Activated CD8-positive, alpha-beta memory T cell treated with anti-CD3 and anti-CD28 coated beads, Interleukin-2, amount 50 U/mL, for 4 hours (primary cell): ENCODE measurements around the gene ADA.
A peak's percentile ranks its signal among the peaks of the same experiment; 100 is the strongest.
"Not testable (repeated sequence)": the region's sequence is repeated elsewhere in the genome, so short reads cannot be mapped to it uniquely, and the experiment has no call there.

ENCODE experiments used
- DNase-seq: peaks from one replicate; pipeline ENCODE4 v3.0.0-alpha.2; 2020

Gene ADA

DNA sequence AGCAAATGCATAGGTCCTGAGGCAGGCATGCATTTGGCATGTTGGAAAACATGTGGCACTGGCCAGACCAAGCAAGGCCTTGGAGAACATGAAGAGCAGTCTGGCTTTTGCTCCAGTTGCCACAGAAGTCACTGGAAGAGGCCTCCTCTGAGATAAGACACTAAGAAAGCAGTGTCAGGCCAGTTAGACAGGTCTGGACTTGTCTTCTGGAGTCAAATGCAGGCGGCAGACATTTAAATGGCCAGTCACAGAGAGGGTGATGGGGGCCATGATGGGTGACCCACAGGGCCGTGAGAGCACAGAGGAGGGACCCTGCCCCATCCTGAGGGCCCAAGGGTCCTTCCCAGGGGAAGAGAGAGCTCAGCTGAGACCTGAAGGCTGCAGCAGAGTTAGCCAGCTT lies 26.7 kb upstream of the ADA start:
- no peak for DNase-seq

DNA sequence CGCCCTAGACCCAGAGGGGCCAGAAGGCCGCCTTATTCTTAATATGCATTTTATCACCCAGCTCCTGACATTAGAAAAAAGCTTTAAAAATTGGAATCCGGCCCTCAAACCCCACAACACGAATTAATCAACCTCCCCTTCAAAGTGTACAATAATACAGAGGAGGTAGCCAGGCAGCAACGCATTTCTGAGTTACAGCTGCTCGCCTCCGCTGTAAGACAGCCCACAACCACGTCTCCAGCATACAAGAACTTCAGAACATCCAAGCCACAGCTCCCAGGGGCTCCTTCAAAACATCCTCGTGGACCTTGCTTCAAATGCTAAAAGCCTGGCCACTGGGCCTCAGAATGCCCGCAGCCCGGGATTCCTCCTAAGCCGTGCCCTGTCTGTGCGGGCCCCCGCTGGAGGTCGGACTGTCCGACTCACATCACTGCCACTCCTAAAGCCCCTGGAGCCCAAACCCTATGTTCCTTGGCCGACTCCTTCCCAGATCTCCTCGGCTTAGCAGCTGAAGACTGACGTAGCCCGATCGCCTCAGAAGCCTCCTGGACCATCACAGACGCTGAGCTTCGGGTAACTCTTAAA lies 20.9 kb upstream of the ADA start:
- not testable (repeated sequence) for DNase-seq

DNA sequence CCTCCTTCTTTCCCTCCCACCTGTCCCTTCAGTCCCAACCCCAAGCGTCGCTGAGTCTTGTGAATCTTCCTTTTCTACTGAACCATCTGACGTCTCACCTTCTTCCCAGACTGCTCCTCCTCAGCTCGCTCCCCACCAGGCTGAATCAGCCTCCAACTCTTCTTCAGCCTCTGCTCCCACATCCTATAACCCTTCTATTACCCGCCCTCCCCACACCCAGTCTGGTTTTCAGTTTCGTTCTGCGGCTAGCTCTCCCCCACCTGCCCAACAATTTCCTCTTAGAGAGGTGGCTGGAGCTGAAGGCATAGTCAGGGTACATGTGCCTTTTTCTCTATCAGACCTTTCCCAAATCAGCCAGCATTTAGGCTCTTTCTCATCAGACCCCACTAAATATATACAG lies 20.0 kb upstream of the ADA start:
- DNase-seq: peak; percentile 67

DNA sequence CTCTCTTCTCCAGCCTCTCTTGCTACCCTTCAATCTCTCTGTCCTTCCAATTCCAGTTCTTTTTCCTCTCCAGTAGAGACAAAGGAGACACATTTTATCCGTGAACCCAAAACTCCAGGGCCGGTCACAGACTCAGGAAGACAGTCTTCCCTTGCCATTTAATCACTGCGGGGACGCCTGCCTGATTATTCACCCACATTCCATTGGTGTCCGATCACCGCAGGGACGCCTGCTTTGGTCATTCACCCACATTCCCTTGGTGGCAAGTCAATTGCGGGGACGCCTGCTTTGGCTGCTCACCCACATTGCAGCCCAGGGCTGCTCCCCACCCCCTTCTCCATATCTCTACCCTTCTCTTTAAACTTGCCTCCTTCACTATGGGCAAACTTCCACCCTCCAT lies 19.4 kb upstream of the ADA start:
- not testable (repeated sequence) for DNase-seq

DNA sequence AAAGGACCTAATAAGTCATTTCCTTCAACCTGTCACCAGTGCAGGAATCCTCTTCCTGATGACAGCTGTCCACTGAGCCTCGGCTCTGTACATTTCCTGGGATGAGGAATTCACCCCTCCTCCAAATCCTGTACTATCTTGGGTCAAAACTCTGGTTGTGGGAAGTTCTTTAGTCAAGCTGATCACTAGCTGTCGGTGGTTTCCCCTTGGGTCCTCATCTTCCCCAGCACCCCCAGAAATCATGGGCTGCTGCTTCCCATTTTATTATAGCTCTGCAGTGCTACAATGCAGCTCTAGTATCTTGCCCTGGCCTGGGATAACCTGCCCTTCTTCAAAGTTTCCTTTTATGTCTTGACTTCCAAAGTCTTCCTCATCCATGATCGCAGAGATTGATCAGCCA lies 14.6 kb upstream of the ADA start:
- no peak for DNase-seq

DNA sequence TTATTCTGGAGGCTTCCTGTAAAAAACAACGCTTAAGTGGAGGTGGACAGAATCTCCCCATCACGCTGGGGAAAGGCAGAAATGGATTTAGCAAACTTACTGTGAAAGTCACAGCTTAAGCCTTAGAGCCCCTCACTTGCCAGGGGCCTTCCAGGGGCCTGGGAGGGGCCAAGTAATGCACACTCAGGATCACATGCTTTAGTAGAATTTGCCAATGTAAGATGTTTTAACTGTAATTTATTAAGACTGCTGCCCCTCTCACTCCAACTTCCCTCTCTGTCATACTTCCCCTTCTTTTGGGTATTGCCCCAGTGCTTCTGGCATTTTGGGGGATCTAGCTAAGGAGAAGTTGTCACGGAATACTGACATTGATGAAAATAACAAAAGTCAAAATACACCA lies 12.6 kb upstream of the ADA start:
- no peak for DNase-seq

DNA sequence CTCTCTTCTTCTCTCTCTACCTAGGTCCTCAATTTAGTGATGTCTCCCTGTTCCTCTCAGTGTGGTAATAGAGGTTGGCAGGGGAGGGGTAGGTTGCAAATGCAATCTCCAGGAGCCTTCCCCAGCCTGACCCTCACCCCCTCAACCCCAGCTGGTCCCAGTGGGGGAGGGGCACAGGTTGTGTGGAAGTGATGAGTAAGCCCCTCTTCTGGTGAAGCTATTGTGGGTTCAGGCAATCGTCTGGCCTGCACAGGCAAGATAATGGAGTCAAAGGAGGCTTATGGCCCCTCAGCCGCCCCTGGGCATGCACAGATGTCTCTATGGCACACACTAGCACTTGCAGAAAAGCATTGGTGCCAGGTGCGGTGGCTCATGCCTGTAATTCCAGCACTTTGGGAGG lies 10.8 kb upstream of the ADA start:
- DNase-seq: no peak

DNA sequence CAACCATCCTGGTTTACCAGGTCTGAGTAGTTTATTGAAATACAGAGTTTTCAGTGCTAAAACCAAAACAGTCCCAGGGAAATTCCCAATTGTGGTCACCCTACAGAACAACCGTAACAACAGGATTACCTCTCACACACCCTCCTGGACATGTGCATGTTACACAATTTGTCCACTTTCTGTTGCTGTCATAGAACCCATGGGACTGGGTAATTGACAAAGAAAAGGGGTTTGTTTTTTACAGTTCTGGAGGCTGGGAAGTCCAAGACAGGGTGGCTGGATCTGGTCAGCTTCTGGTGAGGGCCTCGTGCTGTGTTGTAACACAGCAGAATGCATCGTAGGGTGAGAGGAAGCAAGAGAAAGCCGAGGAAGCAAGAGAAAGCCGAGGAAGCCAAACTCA lies 9.1 kb upstream of the ADA start:
- no peak for DNase-seq

DNA sequence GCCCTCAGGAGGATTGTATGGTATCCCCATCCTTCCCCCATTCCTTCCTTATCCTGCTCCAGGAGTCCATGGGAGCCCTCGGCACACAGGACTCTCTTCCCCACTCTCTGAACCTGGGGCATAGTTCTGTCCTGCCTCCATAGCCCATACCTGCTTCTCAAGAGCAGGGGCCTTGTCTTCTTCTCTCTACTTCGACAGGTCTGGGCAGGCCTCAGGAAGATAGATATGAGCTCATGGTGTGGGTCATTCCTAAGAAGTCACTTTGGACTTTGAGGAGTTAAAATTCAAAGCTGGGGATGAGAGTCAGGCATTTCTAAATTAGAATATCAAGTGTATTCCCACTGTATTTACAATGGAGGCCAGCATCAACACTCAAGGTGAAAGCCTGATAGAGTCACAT lies 8.4 kb upstream of the ADA start:
- DNase-seq: no peak

DNA sequence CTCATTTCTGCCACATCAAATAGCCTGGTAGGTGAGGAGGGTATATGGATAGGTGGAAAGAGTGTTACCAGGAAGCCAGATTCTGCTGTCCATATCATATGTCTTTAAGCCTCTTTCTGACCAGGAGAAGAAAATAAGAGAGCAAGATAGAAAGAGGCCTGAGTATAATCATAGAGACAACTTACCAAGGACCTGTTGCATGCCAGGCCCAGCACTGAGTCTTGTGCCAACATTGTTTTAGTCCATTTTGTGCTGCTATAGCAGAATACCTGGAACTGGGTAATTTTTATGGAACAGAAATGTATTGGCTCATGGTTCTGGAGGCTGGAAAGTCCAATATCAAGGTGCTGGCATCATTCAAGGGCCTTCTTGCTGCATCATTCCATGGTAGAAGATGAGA lies 7.3 kb upstream of the ADA start:
- DNase-seq: no peak

DNA sequence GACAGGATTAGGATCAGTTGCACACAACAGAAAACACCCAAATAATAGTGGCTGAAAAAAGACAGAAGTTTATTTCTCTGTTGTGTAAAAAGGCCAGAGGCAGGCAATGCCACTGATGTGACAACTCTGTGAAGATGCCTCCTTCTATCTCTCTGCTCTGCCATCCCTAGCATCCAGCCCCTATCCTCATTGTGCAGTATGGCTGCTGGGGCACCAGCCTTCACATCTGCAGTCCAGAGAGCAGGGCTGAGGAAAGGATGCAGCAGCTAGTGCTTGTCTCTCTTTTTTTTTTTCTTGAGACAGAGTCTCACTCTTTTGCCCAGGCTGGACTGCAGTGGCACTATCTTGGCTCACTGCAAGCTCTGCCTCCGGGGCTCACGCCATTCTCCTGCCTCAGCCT lies 6.4 kb upstream of the ADA start:
- DNase-seq: no peak

DNA sequence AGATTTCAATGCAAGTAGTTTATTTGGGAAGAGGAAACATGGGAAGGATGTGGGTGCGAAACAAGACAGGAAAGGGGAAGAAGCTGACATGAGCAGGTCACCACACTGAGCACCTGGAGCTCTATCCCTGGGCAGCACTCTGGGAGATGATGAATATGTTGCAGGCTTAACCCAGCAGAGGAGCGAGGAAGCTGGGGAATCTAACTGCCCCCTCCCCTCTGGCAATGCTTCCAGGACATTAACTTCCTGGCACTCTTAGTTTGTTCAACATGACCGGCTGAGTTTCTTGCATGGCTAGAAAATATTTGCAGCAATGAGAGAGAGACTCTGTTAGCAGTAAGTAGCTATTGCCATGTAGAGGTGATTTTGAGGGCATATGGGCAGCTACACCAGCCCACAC lies 4.9 kb upstream of the ADA start:
- DNase-seq: no peak

DNA sequence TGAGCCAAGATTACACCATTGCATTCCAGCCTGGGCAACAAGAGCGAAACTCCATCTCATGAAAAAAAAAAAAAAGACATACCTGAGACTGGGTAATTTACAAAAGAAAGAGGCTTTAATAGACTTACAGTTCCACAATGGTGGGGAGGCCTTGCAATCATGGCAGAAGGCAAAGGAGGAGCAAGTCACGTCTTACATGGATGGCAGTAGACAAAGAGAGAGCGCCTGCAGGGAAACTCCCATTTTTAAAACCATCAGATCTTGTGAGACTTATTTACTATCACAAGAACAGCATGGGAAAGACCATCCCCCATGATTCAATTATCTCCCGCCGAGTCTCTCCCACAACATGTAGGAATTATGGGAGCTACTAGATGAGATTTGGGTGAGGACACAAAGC lies 2.7 kb upstream of the ADA start:
- not testable (repeated sequence) for DNase-seq

DNA sequence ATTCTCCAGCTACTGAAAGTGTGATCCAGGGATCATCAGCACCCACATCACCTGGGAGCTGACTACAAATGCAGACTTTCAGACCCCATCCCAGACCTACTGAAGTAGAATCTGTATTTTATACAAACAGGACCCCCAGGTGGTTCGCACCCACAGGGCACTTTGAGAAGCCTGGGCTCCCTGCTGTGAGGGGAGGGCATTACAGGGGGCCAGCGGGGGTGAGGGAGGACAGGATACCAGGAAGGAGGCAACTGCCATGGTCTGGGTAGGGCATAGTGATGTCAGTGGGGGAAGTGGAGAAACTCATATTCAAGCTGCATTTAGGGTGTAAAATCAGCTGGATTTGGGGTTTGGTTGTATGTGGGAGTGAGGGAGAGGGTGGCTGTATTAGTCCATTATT lies 2.0 kb upstream of the ADA start:
- no peak for DNase-seq

DNA sequence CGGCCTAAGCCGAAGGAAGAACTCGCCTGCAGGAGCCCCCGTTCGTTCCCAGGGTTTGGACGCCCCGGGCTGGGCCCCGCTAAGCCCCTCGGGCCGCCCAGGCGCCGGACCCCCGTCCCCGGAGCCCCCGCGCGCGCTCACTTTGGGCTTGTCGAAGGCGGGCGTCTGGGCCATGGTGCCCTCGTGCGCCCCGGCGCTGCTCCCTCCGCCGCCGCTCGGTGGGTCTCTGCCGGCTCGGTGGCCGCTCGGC lies 140 bp downstream of the ADA start:
- no peak for DNase-seq

DNA sequence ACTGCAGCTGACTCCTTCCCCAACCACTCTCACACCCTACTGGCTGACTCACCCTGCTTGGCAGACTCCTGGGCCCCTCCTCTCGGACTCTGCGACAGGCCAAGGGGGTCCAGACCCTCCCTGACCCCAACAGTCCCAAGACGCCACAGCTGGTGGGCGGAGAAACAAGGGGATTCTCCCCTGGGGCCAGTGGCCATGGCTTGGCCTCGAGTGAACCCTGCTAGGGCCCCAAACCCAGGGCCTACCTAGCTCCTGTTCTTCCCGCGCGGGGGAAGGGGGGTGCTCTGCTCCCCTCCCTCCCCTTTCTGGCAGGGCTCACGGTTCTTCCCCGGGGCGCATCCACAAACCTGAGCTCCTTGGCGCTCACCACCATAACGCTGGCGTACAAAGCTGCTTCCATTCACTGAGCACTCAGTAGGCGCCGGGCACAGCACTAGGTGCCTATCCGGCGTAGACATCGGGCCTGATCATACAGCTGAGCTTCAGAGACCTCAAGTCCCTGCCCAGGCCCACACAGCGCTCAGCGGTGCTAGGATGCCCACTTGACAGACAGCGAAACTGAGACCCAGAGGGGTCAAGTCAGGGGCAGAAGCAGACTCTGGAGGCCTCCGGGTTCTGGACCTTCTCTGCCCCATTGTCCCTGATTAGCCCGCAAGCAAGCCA lies 597 bp downstream of the ADA start:
- peak; percentile 42 for DNase-seq

DNA sequence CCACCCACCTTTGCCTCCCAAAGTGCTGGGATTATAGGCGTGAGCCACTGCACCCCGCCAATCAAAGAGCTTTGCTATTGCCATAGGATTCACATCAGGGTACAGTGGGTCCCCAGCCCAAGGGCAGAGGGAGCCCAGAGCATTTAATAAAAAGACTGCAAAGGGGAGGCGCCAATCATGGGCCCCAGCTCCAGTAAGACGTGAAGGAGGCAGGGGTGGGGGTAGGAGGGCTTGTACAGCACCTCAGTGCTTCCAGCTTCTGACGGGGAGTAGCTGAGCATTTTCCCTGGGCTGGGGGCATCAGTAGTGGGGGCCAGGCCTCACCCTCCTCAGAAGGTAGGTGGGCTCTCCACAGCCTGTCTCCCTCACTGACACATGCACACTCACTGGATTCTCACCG lies 1.5 kb downstream of the ADA start:
- DNase-seq: no peak

DNA sequence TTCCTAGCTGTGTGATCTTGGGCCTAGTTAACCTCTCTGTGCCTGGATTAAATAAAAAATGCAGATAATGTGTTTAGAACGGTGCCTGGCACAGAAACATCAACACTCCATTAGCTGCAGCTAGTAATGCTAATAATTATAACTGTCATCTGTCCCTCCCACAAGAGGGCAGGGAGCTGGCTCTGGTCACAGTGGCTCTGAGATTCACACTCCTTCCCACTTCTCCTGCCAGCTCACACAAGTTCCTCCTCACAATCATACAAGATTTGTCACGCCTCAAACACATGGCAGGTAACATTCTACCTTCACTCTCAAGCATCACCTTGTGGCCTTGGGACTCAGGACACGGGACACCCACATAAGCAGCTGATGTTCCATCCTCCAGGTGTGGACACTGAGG lies 2.4 kb downstream of the ADA start:
- DNase-seq: no peak

DNA sequence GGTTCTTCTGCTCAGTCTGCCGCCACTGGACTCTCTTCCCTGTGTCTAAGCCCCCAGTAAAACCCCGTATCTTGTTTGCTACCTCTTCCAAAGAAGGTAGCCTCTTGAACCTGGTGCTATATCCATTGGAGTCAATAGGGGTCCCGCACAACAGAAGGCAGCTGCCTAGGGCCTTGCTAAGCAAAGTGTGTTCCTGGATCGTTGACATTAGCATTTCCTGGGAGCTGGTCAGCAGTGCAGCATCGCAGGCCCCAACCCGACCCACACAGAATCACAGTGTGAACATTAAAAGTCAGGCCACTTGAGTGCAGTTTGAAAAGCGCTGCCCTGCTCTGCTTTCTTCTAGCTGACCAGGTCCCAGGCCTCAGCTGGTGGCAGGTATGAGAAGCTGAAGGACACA lies 2.9 kb downstream of the ADA start:
- DNase-seq: no peak

DNA sequence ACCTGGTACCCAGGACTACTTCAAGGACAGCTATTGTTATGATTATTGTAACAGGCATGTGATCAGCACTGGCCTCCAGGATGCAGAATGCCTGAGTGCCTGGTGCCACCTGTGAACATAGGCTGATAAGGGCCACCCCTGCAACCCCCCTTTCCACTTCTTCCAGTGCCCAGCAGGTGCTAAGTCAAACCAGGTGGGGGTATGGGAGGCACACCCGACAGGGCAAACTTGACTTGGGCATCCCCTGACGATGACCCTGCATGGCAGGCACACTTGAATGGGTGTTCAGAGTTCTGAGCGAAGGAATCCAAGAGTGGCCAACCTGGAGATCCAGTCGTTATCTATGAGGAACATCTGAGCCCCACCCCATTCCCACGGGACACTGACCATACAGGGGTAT lies 3.4 kb downstream of the ADA start:
- DNase-seq: no peak

DNA sequence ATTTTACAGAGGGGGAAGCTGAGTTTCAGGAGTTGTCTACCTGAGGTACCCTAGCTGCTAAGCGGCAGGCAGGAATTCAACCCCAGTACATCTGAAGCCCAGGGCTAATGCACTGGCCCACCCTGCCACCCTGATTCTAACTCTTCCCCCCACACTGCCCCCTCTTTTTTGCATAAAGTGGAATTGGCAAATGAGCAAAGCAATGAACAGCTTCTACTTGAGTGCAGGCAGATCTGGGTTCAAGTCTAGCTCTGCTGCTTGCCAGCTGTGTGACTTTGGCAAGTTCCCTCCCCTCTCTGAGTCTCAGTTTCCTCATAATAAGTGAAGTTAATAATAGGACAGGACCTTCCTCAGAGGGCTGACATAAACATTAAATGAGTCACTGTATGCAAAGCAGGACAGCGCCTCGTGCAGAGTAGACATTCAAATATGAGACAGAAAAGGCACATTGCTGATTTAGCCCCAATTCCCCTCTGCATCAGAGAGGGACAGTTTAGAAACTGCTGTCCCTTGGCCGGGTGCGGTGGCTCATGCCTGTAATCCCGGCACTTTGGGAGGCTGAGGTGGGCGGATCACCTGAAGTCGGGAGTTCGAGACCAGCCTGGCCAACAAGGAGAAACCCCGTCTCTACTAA lies 4.7 kb downstream of the ADA start:
- no peak for DNase-seq

DNA sequence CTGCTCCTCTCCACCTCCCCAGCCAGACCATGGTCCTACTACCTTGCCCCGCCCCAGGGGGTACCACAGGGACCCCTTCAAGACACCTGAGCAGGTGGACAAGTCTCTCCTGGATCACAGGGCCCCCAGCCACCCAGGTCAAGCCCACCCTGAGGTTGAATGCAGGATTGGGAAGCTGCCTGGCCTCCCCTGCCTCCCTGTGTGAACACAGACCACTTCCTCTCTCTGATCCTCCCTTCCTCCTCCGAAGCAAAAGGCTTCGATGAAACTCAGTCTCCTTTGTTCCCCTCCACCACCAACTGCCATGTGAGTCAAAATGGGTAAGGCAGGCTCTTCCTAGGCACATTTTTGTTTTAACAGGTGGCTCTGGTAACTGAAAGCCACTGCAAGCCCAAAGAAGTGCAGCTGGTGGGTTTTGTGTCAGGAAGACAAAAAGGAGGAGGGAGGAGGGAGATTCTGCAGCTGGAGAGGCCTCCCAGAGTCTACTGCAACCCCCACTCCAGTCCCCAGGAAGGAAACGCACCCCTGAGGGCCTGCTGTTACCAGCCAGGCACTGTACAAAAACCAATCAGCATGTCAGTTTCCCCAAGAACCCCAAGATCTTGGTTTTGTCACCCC lies 5.4 kb downstream of the ADA start:
- DNase-seq: no peak

DNA sequence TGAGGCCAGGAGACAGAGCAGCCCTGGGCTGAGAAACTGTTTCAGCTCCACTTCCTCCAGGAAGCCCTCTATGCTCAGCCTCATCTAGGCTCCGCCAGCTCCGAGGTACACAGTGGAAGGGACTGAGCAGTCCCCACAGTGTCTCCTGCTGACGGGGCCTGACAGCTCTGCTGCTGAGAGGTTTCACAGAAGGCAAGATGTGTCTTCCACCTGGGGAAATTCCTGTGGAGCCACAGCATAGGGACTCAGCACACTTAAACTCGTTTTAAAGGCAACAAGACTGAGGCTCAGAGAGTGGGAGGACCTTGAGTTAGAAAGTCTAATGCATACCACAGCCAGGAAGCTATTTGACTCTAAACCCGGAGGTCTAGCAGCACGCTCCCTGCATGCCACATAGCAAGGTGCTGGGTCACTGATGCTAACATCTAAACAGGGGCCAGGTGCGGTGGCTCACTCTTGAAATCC lies 6.8 kb downstream of the ADA start:
- peak; percentile 28 for DNase-seq

DNA sequence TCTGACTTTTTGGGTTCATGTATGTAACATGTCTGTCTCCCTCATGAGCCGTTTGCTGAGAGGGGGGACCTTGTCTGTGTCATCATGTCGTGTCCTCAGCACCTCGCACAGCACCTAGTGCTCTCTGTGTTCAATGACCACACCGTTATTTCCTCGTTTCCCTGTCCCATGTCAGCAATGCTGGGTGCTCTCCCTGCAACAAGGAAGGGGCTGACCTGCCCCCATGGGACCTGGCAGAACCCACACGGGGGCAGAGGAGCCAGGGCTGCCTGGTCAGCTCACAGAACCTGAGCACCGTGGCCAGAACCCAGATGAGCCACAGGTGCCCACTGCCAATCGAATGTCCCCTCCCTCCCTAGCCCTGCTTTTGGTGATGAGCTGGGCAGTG lies 7.3 kb downstream of the ADA start:
- DNase-seq: no peak
